ENCODE data around the gene RPL41.

- TF ChIP-seq CTCF (conservative IDR thresholded peaks at IDR 0.05; ENCODE audit: low read depth, low read length) (no peak), EZH2 (IDR thresholded peaks at IDR 0.05; ENCODE audit: low read length, unreplicated experiment) (no peak), EZH2phosphoT487 (IDR thresholded peaks at IDR 0.05; ENCODE audit: borderline replicate concordance, low read length) (no peak)
Measured at GRCh38 chr12:56164345-56164729, 47.9 kb downstream of the RPL41 start.
